GM12873 (cell line): Measurements from ENCODE around the gene RETREG1.
A peak's percentile ranks its signal among the peaks of the same experiment; 100 is the strongest.

Experiments used
- CTCF ChIP-seq: IDR thresholded peaks from 2 replicates; pipeline ENCODE4 v1.5.1; 2012; ENCODE audit warnings: low read depth, mild to moderate bottlenecking, moderate library complexity, low read length, control low read depth; ENCODE audit not compliant: insufficient read depth; ENCODE audit errors: missing control alignments

The RETREG1 gene

GRCh38 chr5:16502866-16503265, 113.9 kb downstream of the RETREG1 start:
- TF ChIP-seq CTCF, result no peak

GRCh38 chr5:16500024-16500423, 116.8 kb downstream of the RETREG1 start:
- no peak for TF ChIP-seq CTCF

DNA sequence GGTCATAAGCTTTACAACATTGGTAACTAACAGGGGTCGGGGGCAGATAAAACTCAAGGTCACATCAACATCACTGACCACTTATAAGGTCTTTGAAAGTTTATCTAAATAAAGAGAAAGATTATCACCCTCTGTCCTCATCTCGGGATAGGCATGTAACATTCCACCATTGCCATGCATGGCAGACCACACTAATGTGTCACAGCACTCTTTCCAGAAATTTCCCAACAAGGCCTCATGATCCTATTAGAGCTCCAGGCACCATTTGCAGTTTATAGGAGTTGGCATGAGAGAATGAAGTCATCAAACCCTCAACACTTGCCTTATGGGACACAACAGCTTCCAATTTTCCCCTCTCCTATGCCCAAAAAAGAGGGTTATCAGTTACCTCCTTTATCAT, 119.3 kb downstream of the RETREG1 start:
- TF ChIP-seq CTCF, result no peak

DNA sequence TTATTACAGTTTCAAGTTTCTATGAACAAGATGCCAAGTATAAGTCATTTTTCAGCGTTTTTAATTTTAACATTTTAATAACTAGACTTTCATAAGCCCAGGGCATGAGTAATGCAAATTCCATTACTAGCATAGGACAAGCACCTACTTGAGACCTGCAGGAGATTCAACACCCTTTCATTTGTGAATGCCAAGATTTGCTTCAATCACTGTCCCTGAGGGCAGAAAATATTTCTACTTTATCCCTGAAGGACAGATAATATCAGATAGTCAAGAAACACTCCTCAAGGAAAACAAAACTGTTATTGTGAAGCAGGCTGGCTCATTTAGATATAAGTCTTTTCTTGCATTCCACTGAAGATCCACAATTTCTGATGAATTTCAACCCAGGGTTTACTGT, 123.5 kb downstream of the RETREG1 start:
- no peak for TF ChIP-seq CTCF

DNA sequence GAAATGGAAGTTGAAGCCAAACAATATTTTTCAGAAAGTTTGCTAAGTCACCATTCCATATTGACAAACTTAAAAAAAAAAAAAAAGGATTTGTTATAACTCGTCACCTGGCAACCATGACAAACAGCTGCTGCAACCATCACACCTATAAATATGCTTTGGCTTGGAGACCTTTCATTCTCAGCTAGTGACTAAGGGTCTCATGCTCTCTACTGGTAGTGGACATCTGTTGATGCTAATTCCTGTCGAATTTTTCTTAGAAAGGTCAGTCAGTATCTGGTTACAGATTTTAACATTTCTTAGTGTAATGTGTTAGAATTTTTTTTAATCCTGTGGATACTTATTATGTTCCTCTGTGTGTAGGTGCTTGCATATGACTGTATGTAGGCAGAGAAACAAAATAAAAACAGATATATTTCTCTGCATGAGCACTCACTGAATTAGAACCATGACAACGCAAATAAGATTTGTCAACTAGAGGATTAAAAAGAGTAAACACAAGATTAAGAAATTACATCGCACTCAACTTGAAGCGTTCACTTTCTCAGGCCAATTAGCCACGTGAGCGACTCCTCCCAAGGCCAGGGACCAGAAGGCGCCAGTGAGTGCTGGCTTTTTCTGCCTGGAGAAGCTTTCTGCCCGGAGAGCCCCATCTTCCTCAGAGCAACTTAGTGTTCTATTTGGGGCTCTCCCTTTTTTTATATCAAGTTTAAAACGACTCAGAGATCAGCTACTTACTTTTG, 124.2 kb downstream of the RETREG1 start:
- TF ChIP-seq CTCF, result no peak

DNA sequence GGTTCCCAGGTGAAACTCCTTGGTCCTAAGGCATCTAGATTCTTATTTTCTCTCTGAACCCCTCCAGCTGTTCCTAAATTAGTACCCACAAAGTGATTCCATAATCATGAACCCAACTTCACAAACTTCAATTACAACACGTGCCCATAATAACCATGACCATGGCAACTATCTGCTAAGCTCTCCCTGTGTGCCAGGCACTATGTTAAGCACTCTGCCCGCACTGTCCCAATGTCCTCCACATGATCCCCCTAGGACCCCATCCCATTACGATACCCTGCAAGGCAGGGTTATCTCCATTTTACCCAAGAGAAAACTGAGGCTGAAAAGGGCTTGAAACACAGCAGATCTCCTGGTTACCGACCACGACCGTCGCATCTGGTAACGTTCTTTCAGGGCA, 125.9 kb downstream of the RETREG1 start:
- TF ChIP-seq CTCF, result no peak

- peak; percentile 39 for TF ChIP-seq CTCF
These were observed 127.4 kb downstream of the RETREG1 start for GRCh38 chr5:16489322-16489791.
